ENCODE data around the gene WNT6.
"Not testable (repeated sequence)": the region's sequence is repeated elsewhere in the genome, so short reads cannot be mapped to it uniquely, and the experiment has no call there.

The WNT6 gene

GRCh38 chr2:218846963-218847362 lies 12.6 kb upstream of the WNT6 start:
- H3K36me3 ChIP-seq (ENCODE audit: control insufficient read depth, insufficient read depth, low read length); H3K9ac ChIP-seq (ENCODE audit: low read length); H3K4me1 ChIP-seq (ENCODE audit: control insufficient read depth, insufficient read depth, low read length); H3K4me3 ChIP-seq (ENCODE audit: low read depth, low read length); H3K27ac ChIP-seq (ENCODE audit: low read depth, low read length); H3K27me3 ChIP-seq (ENCODE audit: control insufficient read depth, insufficient read depth, low read length): not testable (repeated sequence)
- H3K9me3 ChIP-seq (ENCODE audit: control insufficient read depth, insufficient read depth, low read depth, low read length), result peaks cover 15% of the 10 kb centered on the region; the same call in 1 of the 2 replicates

GRCh38 chr2:218849721-218850120 lies 9.9 kb upstream of the WNT6 start:
- Histone ChIP-seq H3K27ac (ENCODE audit: low read depth, low read length) (no peak overlapping the region), H3K9ac (ENCODE audit: low read length) (no peak overlapping the region), H3K4me3 (ENCODE audit: low read depth, low read length) (no peak overlapping the region), H3K4me1 (ENCODE audit: control insufficient read depth, insufficient read depth, low read length) (peaks cover 13% of the 10 kb centered on the region), H3K9me3 (ENCODE audit: control insufficient read depth, insufficient read depth, low read depth, low read length) (peaks cover 8% of the 10 kb centered on the region; the same call in 1 of the 2 replicates), H3K27me3 (ENCODE audit: control insufficient read depth, insufficient read depth, low read length) (peaks cover 24% of the 10 kb centered on the region), H3K36me3 (ENCODE audit: control insufficient read depth, insufficient read depth, low read length) (no peaks in the 10 kb centered on the region)

- Histone ChIP-seq H3K27ac (ENCODE audit: low read depth, low read length) (no peak overlapping the region), H3K27me3 (ENCODE audit: control insufficient read depth, insufficient read depth, low read length) (peaks cover 35% of the 10 kb centered on the region), H3K4me1 (ENCODE audit: control insufficient read depth, insufficient read depth, low read length) (peaks cover 24% of the 10 kb centered on the region)
These were observed 8.8 kb upstream of the WNT6 start for GRCh38 chr2:218850796-218851195.

GRCh38 chr2:218851286-218851685 lies 8.3 kb upstream of the WNT6 start:
- Histone ChIP-seq H3K4me1 (ENCODE audit: control insufficient read depth, insufficient read depth, low read length) (peaks cover 28% of the 10 kb centered on the region), H3K27ac (ENCODE audit: low read depth, low read length) (no peak overlapping the region), H3K9me3 (ENCODE audit: control insufficient read depth, insufficient read depth, low read depth, low read length) (no peaks in the 10 kb centered on the region), H3K9ac (ENCODE audit: low read length) (no peak overlapping the region), H3K27me3 (ENCODE audit: control insufficient read depth, insufficient read depth, low read length) (peaks cover 40% of the 10 kb centered on the region), H3K36me3 (ENCODE audit: control insufficient read depth, insufficient read depth, low read length) (no peaks in the 10 kb centered on the region), H3K4me3 (ENCODE audit: low read depth, low read length) (no peak overlapping the region)

More at GRCh38 chr2:218850796-218851195, 8.8 kb upstream of the WNT6 start:
- Histone ChIP-seq H3K4me3 (ENCODE audit: low read depth, low read length) (no peak overlapping the region), H3K36me3 (ENCODE audit: control insufficient read depth, insufficient read depth, low read length) (no peaks in the 10 kb centered on the region), H3K9ac (ENCODE audit: low read length) (no peak overlapping the region), H3K9me3 (ENCODE audit: control insufficient read depth, insufficient read depth, low read depth, low read length) (no peaks in the 10 kb centered on the region)

- Histone ChIP-seq H3K36me3 (ENCODE audit: control insufficient read depth, insufficient read depth, low read length) (no peaks in the 10 kb centered on the region), H3K4me3 (ENCODE audit: low read depth, low read length) (peak overlapping the region; percentile 9; the same call in 1 of the 2 replicates), H3K27me3 (ENCODE audit: control insufficient read depth, insufficient read depth, low read length) (peaks cover 58% of the 10 kb centered on the region), H3K9me3 (ENCODE audit: control insufficient read depth, insufficient read depth, low read depth, low read length) (no peaks in the 10 kb centered on the region), H3K4me1 (ENCODE audit: control insufficient read depth, insufficient read depth, low read length) (peaks cover 43% of the 10 kb centered on the region), H3K27ac (ENCODE audit: low read depth, low read length) (no peak overlapping the region), H3K9ac (ENCODE audit: low read length) (no peak overlapping the region)
These were observed 6.5 kb upstream of the WNT6 start for GRCh38 chr2:218852911-218853667.

GRCh38 chr2:218853766-218854165 lies 5.8 kb upstream of the WNT6 start:
- peaks cover 64% of the 10 kb centered on the region for H3K27me3 ChIP-seq (ENCODE audit: control insufficient read depth, insufficient read depth, low read length)
- H3K27ac ChIP-seq (ENCODE audit: low read depth, low read length), result no peak overlapping the region
- no peaks in the 10 kb centered on the region for H3K36me3 ChIP-seq (ENCODE audit: control insufficient read depth, insufficient read depth, low read length)
- peaks cover 44% of the 10 kb centered on the region for H3K4me1 ChIP-seq (ENCODE audit: control insufficient read depth, insufficient read depth, low read length)
- H3K9me3 ChIP-seq (ENCODE audit: control insufficient read depth, insufficient read depth, low read depth, low read length), result no peaks in the 10 kb centered on the region
- H3K4me3 ChIP-seq (ENCODE audit: low read depth, low read length), result no peak overlapping the region
- no peak overlapping the region for H3K9ac ChIP-seq (ENCODE audit: low read length)

GRCh38 chr2:218854860-218855259 lies 4.7 kb upstream of the WNT6 start:
- Histone ChIP-seq H3K4me1 (ENCODE audit: control insufficient read depth, insufficient read depth, low read length) (peaks cover 49% of the 10 kb centered on the region), H3K9me3 (ENCODE audit: control insufficient read depth, insufficient read depth, low read depth, low read length) (no peaks in the 10 kb centered on the region), H3K9ac (ENCODE audit: low read length) (no peak overlapping the region), H3K27ac (ENCODE audit: low read depth, low read length) (no peak overlapping the region), H3K4me3 (ENCODE audit: low read depth, low read length) (no peak overlapping the region), H3K27me3 (ENCODE audit: control insufficient read depth, insufficient read depth, low read length) (peaks cover 75% of the 10 kb centered on the region), H3K36me3 (ENCODE audit: control insufficient read depth, insufficient read depth, low read length) (no peaks in the 10 kb centered on the region)

- Histone ChIP-seq H3K27ac (ENCODE audit: low read depth, low read length) (no peak overlapping the region), H3K27me3 (ENCODE audit: control insufficient read depth, insufficient read depth, low read length) (peaks cover 80% of the 10 kb centered on the region), H3K36me3 (ENCODE audit: control insufficient read depth, insufficient read depth, low read length) (no peaks in the 10 kb centered on the region), H3K4me3 (ENCODE audit: low read depth, low read length) (no peak overlapping the region), H3K4me1 (ENCODE audit: control insufficient read depth, insufficient read depth, low read length) (peaks cover 56% of the 10 kb centered on the region), H3K9me3 (ENCODE audit: control insufficient read depth, insufficient read depth, low read depth, low read length) (no peaks in the 10 kb centered on the region), H3K9ac (ENCODE audit: low read length) (no peak overlapping the region)
These were observed 4.1 kb upstream of the WNT6 start for GRCh38 chr2:218855305-218856166.

- Histone ChIP-seq H3K27me3 (ENCODE audit: control insufficient read depth, insufficient read depth, low read length) (peaks cover 85% of the 10 kb centered on the region), H3K4me3 (ENCODE audit: low read depth, low read length) (no peak overlapping the region; the same call in 1 of the 2 replicates), H3K4me1 (ENCODE audit: control insufficient read depth, insufficient read depth, low read length) (peaks cover 59% of the 10 kb centered on the region), H3K27ac (ENCODE audit: low read depth, low read length) (no peak overlapping the region), H3K9ac (ENCODE audit: low read length) (no peak overlapping the region), H3K36me3 (ENCODE audit: control insufficient read depth, insufficient read depth, low read length) (no peaks in the 10 kb centered on the region), H3K9me3 (ENCODE audit: control insufficient read depth, insufficient read depth, low read depth, low read length) (no peaks in the 10 kb centered on the region)
These were observed 3.3 kb upstream of the WNT6 start for GRCh38 chr2:218856167-218856895.

- H3K9me3 ChIP-seq (ENCODE audit: control insufficient read depth, insufficient read depth, low read depth, low read length), result no peaks in the 10 kb centered on the region
- no peak overlapping the region for H3K4me3 ChIP-seq (ENCODE audit: low read depth, low read length)
- H3K27me3 ChIP-seq (ENCODE audit: control insufficient read depth, insufficient read depth, low read length), result peaks cover 90% of the 10 kb centered on the region
- H3K27ac ChIP-seq (ENCODE audit: low read depth, low read length), result no peak overlapping the region
- peaks cover 59% of the 10 kb centered on the region for H3K4me1 ChIP-seq (ENCODE audit: control insufficient read depth, insufficient read depth, low read length)
- no peaks in the 10 kb centered on the region for H3K36me3 ChIP-seq (ENCODE audit: control insufficient read depth, insufficient read depth, low read length)
- H3K9ac ChIP-seq (ENCODE audit: low read length), result no peak overlapping the region
These were observed 2.7 kb upstream of the WNT6 start for GRCh38 chr2:218856896-218857243.
